GM12878 (cell line): ENCODE data around the gene ZBTB21. TPM values are rescaled to one million over a fixed set of nuclear protein-coding genes. Genes with fewer than 3 reads are reported as not detected.

Source experiments
- ATAC-seq: fragments of 200-7000 bp; cut with Tn5 transposase; 3 replicates; pipeline ENCODE4 v1.9.1; 2020; ENCODE audit warnings: mild to moderate bottlenecking, moderate library complexity
- BruUV-seq: library from RNA; stranded (reverse); fragments of 400-500 nt; replicated peaks from 2 replicates; lab custom pipeline; 2021; lab: Mats Ljungman, UMichigan
- CTCF ChIA-PET: fragments of 300-600 bp; sonication (Branson Sonifier 250); formaldehyde crosslinking; extraction: SDS; loops from one replicate; lab custom pipeline; 2021; ENCODE audit warnings: inconsistent platforms; lab: Yijun Ruan, JAX
- POLR2A ChIA-PET: fragments of 350-600 bp; formaldehyde crosslinking; extraction: SDS; loops from one replicate; lab custom pipeline; 2021; ENCODE audit warnings: inconsistent platforms; lab: Charles Lee
- RAD21 ChIA-PET: fragments of 300-600 bp; sonication (Branson Sonifier 250); formaldehyde crosslinking; loops from one replicate; lab custom pipeline; 2023; ENCODE audit warnings: antibody characterized with exemption; ENCODE audit not compliant: unreplicated experiment; lab: Charles Lee
- SMC1A ChIA-PET: fragments of 300-600 bp; sonication (Branson Sonifier 250); formaldehyde crosslinking; loops from one replicate; lab custom pipeline; 2023; ENCODE audit not compliant: unreplicated experiment, uncharacterized antibody; lab: Charles Lee
- DNase-seq: peaks from one replicate; pipeline ENCODE4 v3.0.0-alpha.2; 2011; ENCODE audit warnings: low read depth, low spot score
- FAIRE-seq: peaks from 3 replicates; lab custom pipeline; 2011; peaks lifted over from hg19 to GRCh38; lab: Jason Lieb, UNC
- H2AFZ ChIP-seq: 2 replicates; pipeline ENCODE4 v1.6.0; 2011; ENCODE audit warnings: low read depth, low read length, control low read depth; ENCODE audit not compliant: control insufficient read depth
- H3K27ac ChIP-seq: 2 replicates; pipeline ENCODE4 v1.5.1; 2011; ENCODE audit warnings: control low read depth; ENCODE audit not compliant: control insufficient read depth, insufficient read depth
- H3K27me3 ChIP-seq, 2 experiments: replicated peaks in 1 of 2; 2 replicates each; pipeline versions ENCODE4 v1.6.0 to v1.6.1; 2011; ENCODE audit warnings: low read length in 1 of 2; ENCODE audit not compliant: control insufficient read depth in 2 of 2, insufficient read depth in 2 of 2
- H3K36me3 ChIP-seq, 2 experiments: 2 replicates each; pipeline ENCODE4 v1.5.1; 2011; ENCODE audit warnings: low read length in 1 of 2; ENCODE audit not compliant: control insufficient read depth in 2 of 2, insufficient read depth in 2 of 2
- H3K4me1 ChIP-seq: 2 replicates; pipeline ENCODE4 v1.6.1; 2011; ENCODE audit warnings: mild to moderate bottlenecking, low read length, moderate library complexity, mixed read lengths; ENCODE audit not compliant: control insufficient read depth, insufficient read depth
- H3K4me2 ChIP-seq: 2 replicates; pipeline ENCODE4 v1.6.0; 2011; ENCODE audit warnings: control low read depth; ENCODE audit not compliant: control insufficient read depth, insufficient read depth
- H3K4me3 ChIP-seq: fragments of 200-600 bp; sonication (generic); 2 replicates; pipeline ENCODE4 v1.5.1; 2016
- H3K79me2 ChIP-seq: 2 replicates; pipeline ENCODE4 v1.6.0; 2011; ENCODE audit warnings: low read length; ENCODE audit not compliant: control insufficient read depth, insufficient read depth
- H3K9ac ChIP-seq: 2 replicates; pipeline ENCODE4 v1.8.0; 2011; ENCODE audit warnings: low read length, control low read depth, mixed read lengths; ENCODE audit not compliant: control insufficient read depth, insufficient read depth
- H3K9me3 ChIP-seq: replicated peaks from 3 replicates; pipeline ENCODE4 v1.5.1; 2011; ENCODE audit warnings: mild to moderate bottlenecking, low read length; ENCODE audit not compliant: control insufficient read depth, insufficient read depth
- H4K20me1 ChIP-seq: 2 replicates; pipeline ENCODE4 v1.6.0; 2011; ENCODE audit not compliant: control insufficient read depth, insufficient read depth
- BHLHE40 ChIP-seq, 2 experiments: fragments of 450-650 bp in 1 of 2; IDR thresholded peaks; 2 replicates each; pipeline ENCODE4 v1.6.1; 2011 to 2017; ENCODE audit warnings: low read depth in 2 of 2, borderline replicate concordance in 1 of 2, improper control_type of control experiment in 1 of 2, low read length in 1 of 2, mild to moderate bottlenecking in 1 of 2
- CBFB ChIP-seq: IDR thresholded peaks from 2 replicates; pipeline ENCODE4 v1.6.1; 2016; ENCODE audit warnings: antibody characterized with exemption, low read depth
- CBX5 ChIP-seq: sonication (generic); IDR thresholded peaks from 2 replicates; pipeline ENCODE4 v1.6.1; 2016; ENCODE audit warnings: low read depth, moderate library complexity, mild to moderate bottlenecking, inconsistent platforms
- CEBPB ChIP-seq, 2 experiments: fragments of 150-350 bp in 1 of 2; IDR thresholded peaks; 2 replicates each; pipeline ENCODE4 v1.6.1; 2012 to 2014; ENCODE audit warnings: low read depth in 2 of 2, low read length in 2 of 2, borderline replicate concordance in 1 of 2, inconsistent platforms in 1 of 2
- FOXK2 ChIP-seq: fragments of 450-650 bp; IDR thresholded peaks from 2 replicates; pipeline ENCODE4 v1.6.1; 2017; ENCODE audit warnings: mild to moderate bottlenecking, moderate library complexity
- GABPA ChIP-seq: IDR thresholded peaks from 2 replicates; pipeline ENCODE4 v1.6.1; 2014; ENCODE audit warnings: antibody characterized with exemption, low read depth, mild to moderate bottlenecking, inconsistent platforms
- MTA2 ChIP-seq: fragments of 450-650 bp; IDR thresholded peaks from 2 replicates; pipeline ENCODE4 v1.6.1; 2016; ENCODE audit warnings: low read depth, mild to moderate bottlenecking, moderate library complexity
- PKNOX1 ChIP-seq: fragments of 450-650 bp; IDR thresholded peaks from 2 replicates; pipeline ENCODE4 v1.6.1; 2016; ENCODE audit warnings: mild to moderate bottlenecking
- RB1 ChIP-seq: fragments of 450-650 bp; formaldehyde crosslinking; IDR thresholded peaks from 2 replicates; pipeline ENCODE4 v1.6.1; 2017; ENCODE audit warnings: mild to moderate bottlenecking, borderline replicate concordance
- SKIL ChIP-seq: fragments of 450-650 bp; IDR thresholded peaks from 2 replicates; pipeline ENCODE4 v1.6.1; 2017; ENCODE audit warnings: mild to moderate bottlenecking, low read depth, inconsistent platforms; ENCODE audit not compliant: poor library complexity, severe bottlenecking
- TCF3 ChIP-seq: IDR thresholded peaks from 2 replicates; pipeline ENCODE4 v1.6.1; 2012; ENCODE audit warnings: low read depth, mild to moderate bottlenecking, low read length, borderline replicate concordance; ENCODE audit not compliant: insufficient read depth
- ZZZ3 ChIP-seq: IDR thresholded peaks from 2 replicates; pipeline ENCODE4 v1.6.1; 2011; ENCODE audit warnings: low read depth; ENCODE audit not compliant: control insufficient read depth, insufficient read length
- WGBS: methylation state at CpG from one replicate; pipeline ENCODE4 v1.1.6; 2016; ENCODE audit warnings: low lambda C conversion rate; ENCODE audit not compliant: insufficient replicate concordance, insufficient coverage; ENCODE audit errors: missing lambda C conversion rate; 5-methylcytosine and 5-hydroxymethylcytosine counted together
- in situ Hi-C: fragments of 300-500 bp; cut with MboI; formaldehyde crosslinking; loops from 9 replicates; pipeline ENCODE4 v1.14.3; 2018; ENCODE audit warnings: mixed read lengths
- intact Hi-C: fragments of 100-400 bp; cut with micrococcal nuclease; formaldehyde crosslinking; loops from one replicate; pipeline ENCODE4 v1.14.2; 2022; ENCODE audit not compliant: unreplicated experiment
- polyA plus RNA-seq, 11 experiments: library from polyadenylated mRNA; depleted of rRNA in 4 of 11; unstranded in 6 of 11; stranded (reverse) in 5 of 11; fragments of >200 nt; fragmentation: Nextera tagmentation in 4 of 11; fragmentation: Illumina TruSeq in 1 of 11; extraction: Ambion mirVana in 4 of 11; extraction: Trizol in 1 of 11; gene quantifications; 1 replicate in 1 of 11; 2 replicates in 10 of 11; pipeline versions ENCODE4 v1.2.1 to v1.2.3, GENCODE V29; 2011 to 2016; ENCODE audit warnings: inconsistent platforms in 2 of 11, missing spikeins in 2 of 11, low read depth in 1 of 11
- total RNA-seq, 4 experiments: library from RNA; depleted of rRNA in 3 of 4; stranded (reverse); fragments of >200 nt in 3 of 4; fragmentation: Illumina TruSeq in 1 of 4; extraction: Trizol in 1 of 4; gene quantifications; 2 replicates each; pipeline versions ENCODE4 v1.2.1 to v1.2.3, GENCODE V29; 2013 to 2021
- TF ChIP-seq, protein P1 (sequence below): IDR thresholded peaks from 2 replicates; pipeline ENCODE4 v1.6.1; 2011; ENCODE audit warnings: mild to moderate bottlenecking, low read depth, low read length, moderate library complexity; ENCODE audit not compliant: insufficient replicate concordance
- TF ChIP-seq, protein P2 (sequence below): fragments of 450-650 bp; IDR thresholded peaks from 2 replicates; pipeline ENCODE4 v1.6.1; 2016; ENCODE audit warnings: mild to moderate bottlenecking

The ZBTB21 gene
- total and polyA plus RNA-seq, 10 of the 15 experiments (the other 5 are each of a cell fraction or from before 2014, with no cell fraction given): 1.8 to 21.6 (median 10.6) TPM

- no peak for TF ChIP-seq GABPA
Observed at GRCh38 chr21:41955516-41955915, 54.6 kb downstream of the ZBTB21 start (continued).

DNA sequence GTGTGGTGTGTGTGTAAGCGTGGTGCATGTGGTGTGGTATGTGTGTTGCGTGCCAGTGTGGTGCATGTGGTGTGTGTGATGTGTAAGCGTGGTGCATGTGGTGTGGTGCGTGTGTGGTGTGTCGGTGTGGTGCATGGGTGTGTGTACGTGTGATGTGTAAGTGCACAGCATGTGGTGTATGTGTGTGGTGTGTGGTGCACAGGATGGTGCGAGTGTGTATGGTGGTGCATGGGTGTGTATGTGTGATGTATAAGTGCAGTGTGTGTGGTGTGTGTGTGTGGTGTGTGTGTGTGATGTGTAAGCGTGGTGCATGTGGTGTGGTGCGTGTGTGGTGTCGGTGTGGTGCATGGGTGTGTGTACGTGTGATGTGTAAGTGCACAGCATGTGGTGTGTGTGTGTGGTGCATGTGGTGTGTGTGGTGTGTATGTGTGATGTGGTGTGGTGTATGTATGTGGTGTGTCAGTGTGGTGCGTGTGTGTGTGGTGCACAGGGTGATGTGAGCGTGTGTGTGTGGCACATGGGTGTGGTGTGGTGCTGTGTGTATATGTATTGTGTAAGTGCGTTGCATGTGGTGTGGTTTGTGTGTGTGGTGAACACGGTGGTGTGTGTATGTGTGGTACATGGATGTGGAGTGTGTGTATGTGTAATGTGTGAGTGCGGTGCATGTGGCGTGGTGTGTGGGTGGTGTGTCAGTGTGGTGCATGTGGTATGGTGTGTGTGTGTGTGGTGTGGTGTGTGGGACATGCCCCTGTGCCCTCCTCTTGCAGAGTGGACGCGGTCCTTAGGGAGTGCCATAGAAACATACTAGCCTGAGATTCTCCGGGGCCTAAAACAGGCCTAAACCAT lies 55.3 kb downstream of the ZBTB21 start:
- in situ Hi-C loops (no loop called here), intact Hi-C loops (loop anchor here (5.0 kb wide), 2 partner anchors 47 to 107 kb away; no protein-coding TSS in a partner anchor)
- POLR2A ChIA-PET: interaction anchor here (0.8 kb wide), 1 partner anchor 46 kb away, joined by 3 read pairs; no protein-coding TSS in a partner anchor
- Histone ChIP-seq H3K9me3 (no peaks in the 10 kb centered on the region), H3K79me2 (peaks cover 36% of the 10 kb centered on the region), H3K36me3 (no peaks in the 10 kb centered on the region), H3K4me2 (peak overlapping the region; percentile 92), H3K27me3 (no peaks in the 10 kb centered on the region), H3K9ac (0 out of 2 replicates have a peak overlapping the region, but pooled peaks have one; percentile 24), H3K4me3 (no peak overlapping the region), H3K4me1 (peaks cover 37% of the 10 kb centered on the region), H2AFZ (no peak overlapping the region; the same call in 1 of the 2 replicates), H3K27ac (peak overlapping the region; percentile 37; the same call in 1 of the 2 replicates), H4K20me1 (no peaks in the 10 kb centered on the region)
- RAD21 ChIA-PET: interaction anchor here (1.1 to 1.3 kb wide), 2 partner anchors 29 to 163 kb away, joined by 3 read pairs; no protein-coding TSS in a partner anchor
- ATAC-seq (no peak), FAIRE-seq (peak; percentile 96), DNase-seq (no peak)
- CTCF ChIA-PET: no interaction called here
- no TSS peak for BruUV-seq
- WGBS: 85% methylated on average over 20 of the region's 20 CpGs
- SMC1A ChIA-PET: interaction anchor here (1.2 to 1.4 kb wide), 5 partner anchors 12 to 162 kb away, joined by 3 to 4 read pairs (median 3); no protein-coding TSS in a partner anchor
- no peak for TF ChIP-seq CBFB
- TF ChIP-seq SKIL: no peak
- TF ChIP-seq, protein P1, sequence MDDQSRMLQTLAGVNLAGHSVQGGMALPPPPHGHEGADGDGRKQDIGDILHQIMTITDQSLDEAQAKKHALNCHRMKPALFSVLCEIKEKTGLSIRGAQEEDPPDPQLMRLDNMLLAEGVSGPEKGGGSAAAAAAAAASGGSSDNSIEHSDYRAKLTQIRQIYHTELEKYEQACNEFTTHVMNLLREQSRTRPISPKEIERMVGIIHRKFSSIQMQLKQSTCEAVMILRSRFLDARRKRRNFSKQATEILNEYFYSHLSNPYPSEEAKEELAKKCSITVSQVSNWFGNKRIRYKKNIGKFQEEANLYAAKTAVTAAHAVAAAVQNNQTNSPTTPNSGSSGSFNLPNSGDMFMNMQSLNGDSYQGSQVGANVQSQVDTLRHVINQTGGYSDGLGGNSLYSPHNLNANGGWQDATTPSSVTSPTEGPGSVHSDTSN: peak; percentile 51
- TF ChIP-seq MTA2: no peak
- TF ChIP-seq PKNOX1: no peak
- TF ChIP-seq, protein P2, sequence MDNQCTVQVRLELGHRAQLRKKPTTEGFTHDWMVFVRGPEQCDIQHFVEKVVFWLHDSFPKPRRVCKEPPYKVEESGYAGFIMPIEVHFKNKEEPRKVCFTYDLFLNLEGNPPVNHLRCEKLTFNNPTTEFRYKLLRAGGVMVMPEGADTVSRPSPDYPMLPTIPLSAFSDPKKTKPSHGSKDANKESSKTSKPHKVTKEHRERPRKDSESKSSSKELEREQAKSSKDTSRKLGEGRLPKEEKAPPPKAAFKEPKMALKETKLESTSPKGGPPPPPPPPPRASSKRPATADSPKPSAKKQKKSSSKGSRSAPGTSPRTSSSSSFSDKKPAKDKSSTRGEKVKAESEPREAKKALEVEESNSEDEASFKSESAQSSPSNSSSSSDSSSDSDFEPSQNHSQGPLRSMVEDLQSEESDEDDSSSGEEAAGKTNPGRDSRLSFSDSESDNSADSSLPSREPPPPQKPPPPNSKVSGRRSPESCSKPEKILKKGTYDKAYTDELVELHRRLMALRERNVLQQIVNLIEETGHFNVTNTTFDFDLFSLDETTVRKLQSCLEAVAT: peak; percentile 52; the same call in 1 of the 2 replicates
- TF ChIP-seq FOXK2: no peak
- no peak; a peak in 1 of 4 replicates for TF ChIP-seq BHLHE40 (IDR thresholded peaks at IDR 0.05; ENCODE audit: borderline replicate concordance in 1 of 2, low read depth in 2 of 2, low read length in 1 of 2)
- no peak for TF ChIP-seq ZZZ3
- no peak for TF ChIP-seq CEBPB (IDR thresholded peaks at IDR 0.05; ENCODE audit: borderline replicate concordance in 1 of 2, low read depth in 2 of 2, low read length in 2 of 2)
- no peak for TF ChIP-seq CBX5
- peak; percentile 44; the same call in 1 of the 2 replicates for TF ChIP-seq TCF3
- no peak for TF ChIP-seq RB1
